SH-SY5Y (cell line): ENCODE measurements around the gene BANP.
A peak's percentile ranks its signal among the peaks of the same experiment; 100 is the strongest.

Experiments used
- GATA2 ChIP-seq: IDR thresholded peaks from 2 replicates; pipeline ENCODE4 v1.6.1; 2011; ENCODE audit warnings: mild to moderate bottlenecking, low read depth, low read length
- GATA3 ChIP-seq: IDR thresholded peaks from 2 replicates; pipeline ENCODE4 v1.6.1; 2011; ENCODE audit warnings: low read depth, mild to moderate bottlenecking, low read length, moderate library complexity

Gene BANP

DNA sequence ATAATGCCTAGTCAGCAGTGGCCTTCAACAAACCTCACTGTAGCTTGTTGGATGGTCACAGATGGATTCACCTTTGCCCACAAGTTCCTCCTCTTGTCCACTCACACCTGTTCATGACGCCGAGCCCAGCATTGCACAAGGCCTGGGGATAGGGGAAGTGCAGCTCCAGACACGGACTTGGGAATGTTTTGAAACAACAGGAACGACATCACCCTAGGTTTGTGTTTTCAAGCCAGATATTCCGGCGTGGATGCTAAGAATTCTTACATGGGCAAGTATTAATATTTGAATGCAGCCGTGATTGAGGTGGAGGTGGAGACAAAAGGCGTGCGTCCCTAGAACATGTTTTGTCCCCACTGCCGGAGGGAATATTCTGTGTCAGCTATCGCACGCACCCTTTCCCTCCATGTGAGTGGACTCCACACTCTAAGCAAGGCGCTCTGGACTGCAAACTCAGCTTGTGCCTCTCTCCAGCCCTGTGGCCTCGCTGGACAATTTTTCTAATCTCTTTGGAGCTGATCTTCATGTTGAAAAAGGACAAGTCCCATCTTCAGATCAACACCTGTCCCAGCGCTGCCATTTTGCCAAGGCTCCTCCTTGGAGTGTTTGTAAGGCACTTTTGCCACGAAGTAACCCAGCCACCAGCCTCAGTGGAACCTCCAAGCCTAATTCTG, 2.0 kb upstream of the BANP start:
- TF ChIP-seq GATA3 (no peak), GATA2 (no peak)

DNA sequence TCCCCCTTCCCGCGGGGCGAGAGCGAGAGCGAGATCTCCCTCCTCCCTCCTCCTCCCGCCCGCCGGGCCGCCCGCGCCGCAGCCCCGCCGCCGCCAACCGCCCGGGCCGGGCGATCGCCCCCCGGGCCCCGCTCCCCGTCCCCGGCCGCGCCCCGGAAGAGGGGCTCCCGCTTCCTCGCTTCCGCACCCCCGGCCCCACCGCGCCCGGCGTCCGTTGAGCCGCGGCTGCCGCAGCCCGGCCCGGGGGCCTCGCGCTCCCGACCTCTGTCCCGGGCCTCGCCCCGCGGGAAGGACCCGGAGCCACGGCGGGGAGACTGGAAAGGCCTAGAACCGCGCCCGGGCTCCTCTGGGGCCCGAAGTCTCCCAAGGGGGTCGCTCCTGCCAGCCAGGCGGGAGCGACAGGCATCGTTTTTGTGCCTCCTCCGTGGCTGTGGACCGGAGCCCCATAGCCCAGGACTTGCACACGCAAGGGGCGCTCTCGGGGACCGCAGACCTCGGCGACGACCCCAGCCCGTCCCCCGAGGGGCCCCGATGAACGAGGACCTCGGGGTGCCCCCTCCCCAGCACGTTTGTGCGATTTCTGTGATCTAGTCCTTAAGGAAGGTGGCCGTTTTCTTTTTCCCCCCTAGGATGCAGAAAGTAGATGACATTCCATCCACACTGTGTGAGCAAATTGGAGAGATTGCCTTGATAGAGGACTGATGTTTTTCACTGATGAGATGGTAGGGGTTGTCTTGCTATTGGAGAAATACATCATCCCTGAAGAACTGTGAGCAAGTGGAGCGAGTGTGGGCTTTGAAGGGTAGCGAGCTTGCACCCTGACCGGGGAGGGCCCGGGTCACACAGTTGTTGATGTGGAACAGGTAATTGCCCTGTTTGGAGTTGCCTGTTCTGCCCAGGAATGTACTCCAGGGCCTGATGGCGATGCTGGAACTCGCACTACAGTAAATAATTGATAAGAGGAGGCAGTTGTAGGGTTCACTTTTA, 611 bp downstream of the BANP start:
- TF ChIP-seq GATA2 (0 out of 2 replicates have a peak, but pooled peaks have one; percentile 28), GATA3 (no peak)

DNA sequence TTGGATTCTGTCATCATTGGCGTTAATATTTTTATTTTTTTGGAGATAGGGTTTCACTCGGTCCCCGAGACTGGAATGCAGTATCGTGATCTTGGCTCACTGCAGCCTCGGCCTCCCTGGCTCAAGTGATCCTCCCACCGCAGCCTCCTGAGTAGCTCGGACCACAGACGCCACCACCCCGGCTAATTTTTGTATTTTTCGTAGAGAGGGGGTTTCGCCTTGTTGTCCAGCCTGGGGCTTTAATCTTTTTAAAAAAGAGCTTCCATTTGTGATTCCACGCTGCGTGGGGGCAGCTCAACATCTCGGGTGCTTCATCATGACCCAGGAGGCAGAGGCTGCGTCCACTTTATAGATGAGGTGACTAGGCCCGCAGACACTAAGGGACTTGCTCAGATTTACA, 1.5 kb downstream of the BANP start:
- TF ChIP-seq GATA3: no peak
- TF ChIP-seq GATA2: no peak

DNA sequence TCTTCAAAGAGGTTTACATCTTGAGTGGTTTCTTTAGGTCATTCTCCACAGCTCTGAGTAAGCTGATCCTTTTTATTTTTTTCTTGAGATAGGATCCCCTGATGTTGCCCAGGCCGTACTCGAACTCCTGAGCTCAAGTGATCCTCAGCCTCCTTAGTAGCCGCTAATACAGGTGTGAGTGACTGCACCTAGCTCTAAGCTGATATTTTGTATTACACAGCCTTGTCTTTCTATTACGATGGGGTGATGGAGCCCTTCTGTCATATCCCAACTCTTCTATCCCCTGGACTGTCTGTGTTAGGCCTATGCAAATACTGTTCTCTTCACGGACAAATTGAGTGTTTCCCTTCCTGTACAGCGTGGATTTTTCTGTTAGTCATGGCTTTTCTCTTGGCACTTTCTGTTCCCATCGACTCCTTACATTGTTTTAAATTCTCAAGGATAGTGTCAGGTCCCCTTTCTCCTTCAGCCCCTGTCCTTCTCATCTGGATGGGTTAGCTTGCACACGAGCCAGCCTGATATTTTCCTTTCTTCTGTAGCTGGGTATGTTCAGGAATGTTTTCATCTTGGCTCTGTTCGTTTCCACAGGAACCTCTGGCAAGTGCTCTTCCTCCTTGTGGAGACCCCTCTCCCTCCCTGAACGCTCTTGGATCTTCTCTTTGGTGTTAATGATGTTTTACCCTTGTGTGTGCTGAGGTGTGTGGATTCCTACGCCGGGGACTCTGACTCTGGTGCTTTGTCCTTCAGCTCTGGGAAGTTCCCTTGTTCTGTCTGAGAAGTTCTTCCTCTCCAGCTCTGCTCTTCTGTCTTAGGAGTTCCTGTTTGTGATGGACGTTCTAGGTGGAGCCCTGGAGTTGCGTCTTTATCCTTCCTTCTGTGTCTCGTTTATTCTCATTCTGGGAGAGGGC, 2.3 kb downstream of the BANP start:
- TF ChIP-seq GATA2 (no peak), GATA3 (no peak)

DNA sequence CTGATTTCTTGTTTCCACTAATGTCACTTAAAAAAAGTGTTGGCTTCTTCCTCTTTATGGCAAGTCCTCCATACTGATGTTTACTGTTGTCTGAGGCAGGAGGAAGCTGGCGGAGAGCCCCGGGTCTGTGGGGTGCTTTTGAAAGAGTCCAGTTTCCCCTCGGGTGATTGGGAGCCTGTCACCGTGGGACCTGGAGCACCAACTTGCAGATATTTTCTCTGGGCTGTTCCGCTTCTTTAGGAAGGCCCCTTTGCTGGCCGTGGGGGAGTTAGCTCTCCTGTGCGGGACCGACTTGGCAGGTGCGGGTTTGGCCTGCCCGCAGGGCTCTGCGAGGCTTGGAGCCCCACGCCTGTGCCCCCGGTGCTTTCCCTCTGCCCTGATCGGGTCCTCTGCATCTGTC, 3.1 kb downstream of the BANP start:
- no peak for TF ChIP-seq GATA3
- TF ChIP-seq GATA2: no peak

DNA sequence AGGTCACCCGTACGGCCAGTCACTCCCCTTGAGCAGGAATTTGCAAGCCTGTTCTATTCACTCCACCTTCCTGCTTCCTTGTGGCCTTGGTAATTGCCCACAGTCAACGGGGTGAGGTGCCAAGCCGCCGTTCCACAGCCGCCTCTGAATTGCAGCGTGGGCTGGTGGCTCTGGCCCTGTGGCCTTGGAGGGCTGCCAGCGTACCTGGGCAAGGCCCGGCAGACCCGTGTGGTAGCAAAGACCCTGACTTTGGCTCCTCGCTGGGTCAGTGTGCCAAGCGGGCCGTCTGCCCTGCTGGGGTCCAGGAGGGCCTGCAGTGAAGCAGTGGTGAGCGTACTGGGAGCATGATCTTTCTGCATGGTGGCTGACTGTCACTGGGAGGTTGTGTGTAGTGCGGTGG, 3.6 kb downstream of the BANP start:
- TF ChIP-seq GATA2 (no peak), GATA3 (no peak)

DNA sequence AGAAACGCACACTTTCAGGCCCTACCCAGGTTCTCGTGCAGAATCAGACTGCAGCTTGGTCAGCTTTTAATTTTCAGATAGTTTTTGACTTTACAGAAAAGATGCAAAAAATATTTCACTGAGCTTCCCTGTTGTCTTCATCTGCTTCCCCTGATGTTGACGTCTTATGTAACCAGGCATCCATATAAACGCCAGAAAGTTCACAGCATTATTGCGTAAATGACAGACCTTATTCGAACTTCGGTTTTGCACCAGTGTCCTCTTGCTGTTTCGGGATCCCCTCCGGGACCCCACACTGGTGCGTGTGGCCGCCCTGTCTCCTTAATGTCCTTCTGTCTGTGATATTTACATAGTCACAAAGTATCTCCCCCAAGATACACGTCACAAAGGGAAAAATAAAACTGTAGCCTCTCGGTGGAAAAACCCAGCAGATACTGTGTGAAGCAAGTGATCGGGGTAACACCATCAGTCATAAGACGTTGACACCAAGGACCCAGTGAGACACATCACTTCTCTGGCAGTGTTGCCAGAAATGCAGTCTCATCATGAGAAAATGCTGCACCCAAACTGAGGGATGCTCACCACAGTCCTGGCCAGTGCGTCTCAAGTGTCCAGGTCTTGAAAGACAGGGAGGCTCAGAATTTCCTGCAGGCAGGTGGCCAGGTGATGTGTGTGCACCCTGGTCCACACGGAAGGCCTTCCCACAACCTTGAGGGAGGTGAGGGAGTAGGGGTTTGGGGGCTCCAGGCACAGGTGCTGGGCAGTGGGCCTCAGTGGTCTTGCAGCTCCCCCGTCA, 4.3 kb downstream of the BANP start:
- TF ChIP-seq GATA3 (no peak), GATA2 (no peak)

DNA sequence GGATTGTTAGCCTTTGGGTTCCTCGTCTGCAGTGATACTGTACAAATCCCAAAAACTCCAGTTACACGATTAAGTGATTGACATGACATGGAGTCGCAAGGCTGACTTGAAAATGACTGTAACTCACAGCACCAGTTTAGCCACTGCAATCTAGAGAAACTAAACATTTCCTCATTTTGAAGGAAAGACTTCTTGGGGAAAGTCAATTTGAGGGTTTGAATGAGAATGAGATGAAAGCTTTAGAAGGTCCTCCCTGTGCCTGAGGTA, 4.8 kb downstream of the BANP start:
- no peak for TF ChIP-seq GATA2
- TF ChIP-seq GATA3: no peak

DNA sequence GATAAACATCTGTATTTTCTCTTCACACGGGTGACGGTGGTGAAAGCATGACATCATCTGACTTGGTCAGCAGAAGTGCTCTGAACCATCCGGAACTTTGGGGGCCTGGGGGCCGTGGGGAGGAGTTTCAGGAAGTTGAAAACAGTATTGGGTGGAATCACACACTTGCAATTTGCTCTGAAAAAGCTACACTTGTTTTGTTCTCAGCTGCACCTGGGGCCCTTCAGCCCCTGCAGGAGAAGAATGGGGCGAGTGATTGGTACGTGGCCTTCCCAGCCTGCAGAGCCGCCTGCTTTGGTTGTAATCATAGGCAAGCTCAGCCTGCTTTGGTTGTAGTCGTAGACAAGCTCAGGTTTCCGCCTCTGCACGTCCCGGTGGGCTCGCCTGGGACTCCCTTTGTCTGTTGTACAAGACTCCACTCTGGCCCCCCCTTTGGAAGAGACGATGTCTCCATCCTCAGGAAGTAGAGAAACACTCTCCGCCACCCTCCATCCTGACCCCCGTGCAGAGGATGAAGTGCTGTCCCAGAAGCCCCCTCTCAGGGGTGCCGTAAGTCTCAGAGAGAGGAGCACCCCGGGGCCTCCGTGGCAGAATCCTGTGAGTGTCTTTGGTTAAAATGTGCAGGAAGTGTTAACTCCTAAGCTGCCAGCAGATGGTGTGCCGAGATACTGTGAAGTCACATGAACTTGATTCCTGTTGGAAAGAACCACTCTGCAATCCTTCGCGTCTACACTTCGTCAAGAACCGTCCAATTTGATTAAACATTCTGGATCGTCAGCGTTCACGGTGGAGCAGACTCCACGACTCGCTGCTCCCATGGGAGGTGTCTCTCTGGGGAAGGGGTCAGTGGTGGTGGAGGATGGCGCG, 5.4 kb downstream of the BANP start:
- no peak for TF ChIP-seq GATA2
- TF ChIP-seq GATA3: no peak

DNA sequence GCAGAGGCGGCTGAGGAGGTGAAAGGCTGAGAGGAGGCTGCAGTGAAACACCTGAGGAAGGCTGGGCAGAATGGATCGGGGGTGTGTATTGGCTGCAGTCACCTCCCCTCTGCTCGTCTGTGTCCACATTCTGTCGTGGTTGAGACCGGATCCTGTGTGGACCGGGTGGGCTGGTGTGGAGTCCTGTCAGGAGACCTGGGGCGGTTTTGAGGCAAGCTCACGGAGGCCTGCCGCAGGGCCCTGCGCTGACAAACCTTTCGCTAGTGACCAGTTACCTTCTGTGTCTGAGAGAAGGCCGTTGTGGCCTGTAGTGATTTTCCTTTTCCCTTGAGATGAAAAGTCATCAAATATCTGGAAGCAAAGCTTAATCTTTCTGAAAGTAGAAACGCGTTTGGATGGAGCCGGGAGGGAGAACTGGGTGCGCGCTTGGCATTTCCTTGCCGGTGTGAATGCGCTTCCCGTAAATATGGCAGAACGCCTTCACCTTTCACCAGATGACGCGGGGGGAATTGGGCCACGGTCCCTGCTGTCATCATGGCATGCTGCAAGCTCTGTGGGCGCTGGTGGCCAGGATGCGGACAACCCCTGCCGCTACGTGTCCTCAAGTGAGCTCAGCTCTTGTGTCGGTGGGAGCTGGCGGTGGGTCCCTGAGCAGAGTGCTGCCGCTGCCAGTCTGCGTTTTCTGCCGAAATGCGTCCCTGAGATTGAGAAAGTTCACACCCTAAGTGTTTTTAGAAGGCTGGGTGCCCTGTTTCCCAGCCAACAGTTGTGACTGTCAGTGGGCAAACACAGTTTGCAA, 6.3 kb downstream of the BANP start:
- TF ChIP-seq GATA2 (no peak), GATA3 (no peak)

DNA sequence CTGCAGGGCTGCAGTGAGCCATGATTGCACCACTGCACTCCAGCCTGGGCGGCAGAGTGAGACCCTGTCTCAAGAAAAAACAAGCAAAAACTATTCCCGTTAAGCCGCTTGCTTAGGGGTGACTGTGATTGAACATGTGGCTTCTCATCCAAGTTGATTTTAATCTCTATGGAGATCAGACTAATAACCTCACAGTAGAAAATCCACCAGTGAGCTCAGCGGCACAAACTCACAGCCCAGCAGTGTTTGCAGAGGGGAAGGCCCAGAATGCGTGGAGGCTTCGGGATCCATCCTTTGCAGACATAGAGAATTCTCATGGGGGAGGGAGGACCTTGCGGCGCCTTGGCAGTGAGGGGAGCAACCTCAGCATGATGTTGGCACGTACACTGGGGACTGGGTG, 7.4 kb downstream of the BANP start:
- TF ChIP-seq GATA3 (no peak), GATA2 (peak; percentile 14; the same call in 1 of the 2 replicates)

DNA sequence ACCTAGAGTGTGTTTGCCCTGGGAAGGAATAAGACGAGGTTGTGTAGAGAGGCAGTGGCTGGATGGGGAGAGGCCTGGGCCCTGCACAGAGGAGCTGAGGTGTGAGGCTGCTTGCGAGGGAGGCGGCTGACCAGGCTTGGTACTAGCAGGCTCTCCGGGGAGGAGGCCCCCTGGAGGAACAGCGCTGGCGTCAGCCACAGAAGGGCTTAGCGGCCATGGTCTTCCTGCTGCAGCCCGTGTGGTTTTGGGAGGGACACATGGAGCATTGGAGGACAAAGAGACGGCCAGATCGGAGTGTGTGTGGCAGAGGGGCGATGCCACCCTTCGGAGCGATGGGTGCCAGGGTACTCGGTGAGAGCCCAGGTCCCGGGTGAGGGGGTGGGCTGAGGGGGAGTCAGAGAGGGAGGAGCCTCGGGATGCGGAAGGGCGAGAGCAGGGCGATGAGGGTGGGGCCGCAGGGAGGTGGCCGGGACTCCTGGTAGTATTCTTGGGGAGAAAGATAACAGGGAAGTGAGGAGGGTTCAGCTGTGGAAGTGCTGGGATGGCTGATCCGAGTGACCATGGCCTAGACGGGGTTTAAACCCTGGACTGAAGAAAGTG, 8.3 kb downstream of the BANP start:
- TF ChIP-seq GATA3: no peak
- no peak for TF ChIP-seq GATA2
